NCI-H526 (cell line): ENCODE results near the gene UCK1.
"Not testable (repeated sequence)": the region's sequence is repeated elsewhere in the genome, so short reads cannot be mapped to it uniquely, and the experiment has no call there.

Experiments
- DNase-seq, 2 experiments: peaks; one replicate each; lab custom pipeline; 2025; lab: John Stamatoyannopoulos, UW

UCK1 gene

GRCh38 chr9:131554087-131554842 is 23.2 kb upstream of the UCK1 start:
- DNase-seq: no peak

- DNase-seq: no peak
Measured at GRCh38 chr9:131552030-131552429, 21.0 kb upstream of the UCK1 start.

- DNase-seq: not testable (repeated sequence)
Measured at GRCh38 chr9:131550465-131550864, 19.4 kb upstream of the UCK1 start.

- DNase-seq: not testable (repeated sequence)
Measured at GRCh38 chr9:131549186-131549585, 18.1 kb upstream of the UCK1 start.

GRCh38 chr9:131546336-131547084 is 15.4 kb upstream of the UCK1 start:
- peak; percentile 47 to 68 for DNase-seq

- DNase-seq: peak in 1 of 2 experiments; percentile 39
Measured at GRCh38 chr9:131545786-131546335, 14.8 kb upstream of the UCK1 start.

GRCh38 chr9:131545003-131545785 is 14.1 kb upstream of the UCK1 start, which contains the start of gene PRRT1B:
Gene PRRT1B (plus strand): TSS chr9:131545523. CDS start chr9:131545616, 93 bp downstream.
- DNase-seq: peak; percentile 27 to 85

GRCh38 chr9:131543141-131543540 is 12.1 kb upstream of the UCK1 start:
- DNase-seq: no peak

GRCh38 chr9:131539223-131539923 is 8.3 kb upstream of the UCK1 start:
- DNase-seq: no peak

- no peak for DNase-seq
Measured at GRCh38 chr9:131537946-131538345, 6.9 kb upstream of the UCK1 start.

- no peak for DNase-seq
Measured at GRCh38 chr9:131534721-131535237, 3.7 kb upstream of the UCK1 start.

- DNase-seq: peak; percentile 10 to 52
Measured at GRCh38 chr9:131530546-131530919, 530 bp downstream of the UCK1 start.

GRCh38 chr9:131529597-131530545 is 1.2 kb downstream of the UCK1 start:
- no peak for DNase-seq

- no peak for DNase-seq
Measured at GRCh38 chr9:131528886-131529505, 2.1 kb downstream of the UCK1 start.

- no peak for DNase-seq
Measured at GRCh38 chr9:131528186-131528585, 2.9 kb downstream of the UCK1 start.

GRCh38 chr9:131525643-131526565 is 5.2 kb downstream of the UCK1 start:
- no peak for DNase-seq

- no peak for DNase-seq
Measured at GRCh38 chr9:131524665-131525315, 6.3 kb downstream of the UCK1 start.
